Measurements from ENCODE around the gene XPOT. TPM values are rescaled to one million over a fixed set of nuclear protein-coding genes. Genes with fewer than 3 reads are reported as not detected.

The XPOT gene
- total RNA-seq, 1 donor from 2014 or later: 39.8 TPM

GRCh38 chr12:64445490-64445889 is 41.3 kb downstream of the XPOT start:
- DNase-seq (ENCODE audit: low read depth): no peak
- no peak overlapping the region for H3K4me3 ChIP-seq (ENCODE audit: low read depth, low read length)
- no peak for TF ChIP-seq CTCF (conservative IDR thresholded peaks at IDR 0.05; ENCODE audit: low read depth, low read length)

- no peak for DNase-seq (ENCODE audit: low read depth)
- H3K4me3 ChIP-seq (ENCODE audit: low read depth, low read length): no peak overlapping the region
- no peak for TF ChIP-seq CTCF (conservative IDR thresholded peaks at IDR 0.05; ENCODE audit: low read depth, low read length)
Measured at GRCh38 chr12:64446295-64446694, 42.1 kb downstream of the XPOT start.

- TF ChIP-seq CTCF (conservative IDR thresholded peaks at IDR 0.05; ENCODE audit: low read depth, low read length): no peak
- no peak for DNase-seq (ENCODE audit: low read depth)
- H3K4me3 ChIP-seq (ENCODE audit: low read depth, low read length): no peak overlapping the region
Measured at GRCh38 chr12:64450057-64450640, 46.0 kb downstream of the XPOT start.

GRCh38 chr12:64450711-64451486 is 46.7 kb downstream of the XPOT start:
- peak overlapping the region; percentile 94 for H3K4me3 ChIP-seq (ENCODE audit: low read depth, low read length)
- no peak for DNase-seq (ENCODE audit: low read depth)
- no peak for TF ChIP-seq CTCF (conservative IDR thresholded peaks at IDR 0.05; ENCODE audit: low read depth, low read length)

- no peak for TF ChIP-seq CTCF (conservative IDR thresholded peaks at IDR 0.05; ENCODE audit: low read depth, low read length)
- no peak for DNase-seq (ENCODE audit: low read depth)
Measured at GRCh38 chr12:64451687-64452558, 47.7 kb downstream of the XPOT start, which contains the start of gene TBK1. TBK1 (plus strand) TSS chr12:64452120; CDS start chr12:64455871, 3,751 bp downstream.

GRCh38 chr12:64452559-64453329 is 48.6 kb downstream of the XPOT start:
- peak; percentile 63 for DNase-seq (ENCODE audit: low read depth)
- no peak for TF ChIP-seq CTCF (conservative IDR thresholded peaks at IDR 0.05; ENCODE audit: low read depth, low read length)
- H3K4me3 ChIP-seq (ENCODE audit: low read depth, low read length): peak overlapping the region; percentile 94

More at GRCh38 chr12:64451687-64452558, 47.7 kb downstream of the XPOT start, which contains the start of gene TBK1:
- H3K4me3 ChIP-seq (ENCODE audit: low read depth, low read length): peak within 1 kb of the TSS; percentile 94

Data from epithelial cell of proximal tubule (primary cell).